K562 (cell line): ENCODE results near the gene TMEM187. TPM values are rescaled to one million over a fixed set of nuclear protein-coding genes. Genes with fewer than 3 reads are reported as not detected.

Source experiments
- ASH1L ChIP-seq: fragments of 450-650 bp; IDR thresholded peaks from 2 replicates; pipeline ENCODE4 v1.6.1; 2018; ENCODE audit warnings: borderline replicate concordance, mild to moderate bottlenecking, low read depth; ENCODE audit not compliant: partially characterized antibody
- CBX1 ChIP-seq: sonication (generic); IDR thresholded peaks from 2 replicates; pipeline ENCODE4 v1.6.1; 2016; ENCODE audit warnings: antibody characterized with exemption, low read depth, mild to moderate bottlenecking
- DNMT1 ChIP-seq: fragments of 450-650 bp; IDR thresholded peaks from 2 replicates; pipeline ENCODE4 v1.6.1; 2016; ENCODE audit warnings: antibody characterized with exemption, mild to moderate bottlenecking
- L3MBTL2 ChIP-seq: fragments of 450-650 bp; IDR thresholded peaks from 2 replicates; pipeline ENCODE4 v1.6.1; 2016; ENCODE audit warnings: mild to moderate bottlenecking, moderate library complexity
- PCBP1 ChIP-seq: fragments of 200-400 bp; formaldehyde crosslinking; IDR thresholded peaks from 2 replicates; pipeline ENCODE4 v1.6.1; 2018; ENCODE audit warnings: mild to moderate bottlenecking, low read depth, low read length; ENCODE audit not compliant: poor library complexity, severe bottlenecking
- RAD21 ChIP-seq, 2 experiments: fragments of 250-450 bp in 1 of 2; fragments of 450-650 bp in 1 of 2; sonication (Bioruptor Pico) in 1 of 2; formaldehyde crosslinking in 1 of 2; IDR thresholded peaks in 1 of 2; conservative IDR thresholded peaks in 1 of 2; 2 replicates each; pipeline versions ENCODE4 v1.4.0 to v1.8.0; 2020 to 2022; ENCODE audit warnings: mild to moderate bottlenecking in 2 of 2, moderate library complexity in 1 of 2
- RNF2 ChIP-seq: sonication (generic); IDR thresholded peaks from 2 replicates; pipeline ENCODE4 v1.6.1; 2016
- SUPT5H ChIP-seq: fragments of 450-650 bp; IDR thresholded peaks from 2 replicates; pipeline ENCODE4 v1.6.1; 2016
- YY1 ChIP-seq, 3 experiments: IDR thresholded peaks; 2 replicates each; pipeline ENCODE4 v1.6.1; 2011; ENCODE audit warnings: low read length in 2 of 3, mild to moderate bottlenecking in 2 of 3, moderate library complexity in 2 of 3, borderline replicate concordance in 1 of 3, control low read depth in 1 of 3, low read depth in 1 of 3; ENCODE audit not compliant: insufficient read depth in 3 of 3, insufficient replicate concordance in 2 of 3, control insufficient read depth in 1 of 3, insufficient read length in 1 of 3; ENCODE audit errors: extremely low read depth in 1 of 3
- ZNF165 ChIP-seq: fragments of 250-450 bp; sonication (Bioruptor Pico); IDR thresholded peaks from 2 replicates; pipeline ENCODE4 v1.4.0; 2020; ENCODE audit warnings: borderline replicate concordance
- polyA plus RNA-seq, 8 experiments: library from polyadenylated mRNA; depleted of rRNA in 4 of 8; stranded (reverse) in 5 of 8; unstranded in 3 of 8; fragments of >200 nt; fragmentation: Nextera tagmentation in 2 of 8; fragmentation: Illumina TruSeq in 1 of 8; extraction: Ambion mirVana in 2 of 8; extraction: Trizol in 1 of 8; gene quantifications; 2 replicates each; pipeline versions ENCODE4 v1.2.1 to v1.2.3, GENCODE V29; 2011 to 2014; ENCODE audit warnings: inconsistent platforms in 1 of 8, missing spikeins in 1 of 8
- total RNA-seq, 7 experiments: library from RNA; depleted of rRNA in 6 of 7; stranded (reverse); fragments of >200 nt in 6 of 7; fragmentation: Illumina TruSeq in 2 of 7; extraction: Trizol in 2 of 7; gene quantifications; 2 replicates each; pipeline versions ENCODE4 v1.2.1 to v1.2.3, GENCODE V29; 2011 to 2021; ENCODE audit warnings: low replicate concordance in 1 of 7
- TF ChIP-seq, protein P1 (sequence below): fragments of 250-450 bp; sonication (Bioruptor Pico); IDR thresholded peaks from 2 replicates; pipeline ENCODE4 v1.5.0; 2020; ENCODE audit warnings: mild to moderate bottlenecking
- TF ChIP-seq, protein P2 (sequence below): sonication (generic); formaldehyde crosslinking; IDR thresholded peaks from 2 replicates; pipeline ENCODE4 v1.8.0; 2022; ENCODE audit warnings: missing genetic modification reagents, mild to moderate bottlenecking, borderline replicate concordance
- TF ChIP-seq, protein P3 (sequence below), 2 experiments: fragments of 450-650 bp; formaldehyde crosslinking in 1 of 2; IDR thresholded peaks; 2 replicates each; pipeline versions ENCODE4 v1.4.0 to v1.6.1; 2014 to 2020; ENCODE audit warnings: mild to moderate bottlenecking in 2 of 2, borderline replicate concordance in 1 of 2, low read depth in 1 of 2
- TF ChIP-seq, protein P4 (sequence below): sonication (generic); IDR thresholded peaks from 2 replicates; pipeline ENCODE4 v1.6.1; 2016

TMEM187 gene
- total and polyA plus RNA-seq, 9 of the 15 experiments (the other 6 are each of a cell fraction or from before 2014, with no cell fraction given), result 0.13 to 6.4 (median 1.6) TPM

DNA sequence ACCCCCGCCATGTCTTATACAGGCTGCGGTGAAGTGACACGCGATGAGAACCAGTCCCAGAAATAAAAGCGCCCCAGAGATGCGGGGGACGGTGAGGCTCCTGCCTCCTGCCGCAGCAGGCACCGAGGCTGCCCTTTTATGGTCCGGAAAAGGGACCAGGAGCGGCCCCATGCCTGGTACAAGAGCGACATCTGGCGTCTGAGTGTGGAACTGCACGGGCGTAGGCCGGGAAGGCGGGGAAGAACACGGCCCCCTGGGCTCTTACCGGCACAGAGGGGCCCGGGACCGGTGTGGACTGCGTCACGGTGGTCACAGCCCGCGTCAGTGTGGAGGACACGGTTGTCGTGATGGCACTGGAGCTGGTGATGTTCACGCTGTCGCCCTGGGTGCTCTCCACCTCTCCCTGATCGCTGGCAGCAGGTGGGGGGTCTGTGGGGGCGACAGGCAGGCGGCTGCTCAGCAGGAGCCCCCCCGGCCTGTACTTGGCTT, 19.2 kb upstream of the TMEM187 start (continued):
- TF ChIP-seq ASH1L (no peak), DNMT1 (no peak), L3MBTL2 (no peak), ZNF165 (no peak), RAD21 (CRISPR knock-in tag; conservative IDR thresholded peaks at IDR 0.05 in 1 of 2, IDR thresholded peaks at IDR 0.05 in 1 of 2) (peak; percentile 70 to 76), CBX1 (no peak), SUPT5H (peak; percentile 48), RNF2 (no peak), PCBP1 (peak; percentile 17), YY1 (IDR thresholded peaks at IDR 0.05; ENCODE audit: borderline replicate concordance in 1 of 3, control insufficient read depth in 1 of 3, extremely low read depth in 1 of 3, insufficient read depth in 3 of 3, insufficient read length in 1 of 3, insufficient replicate concordance in 2 of 3, low read depth in 1 of 3, low read length in 2 of 3) (peak in 1 of 3 experiments; percentile 47)
- TF ChIP-seq, protein P1, sequence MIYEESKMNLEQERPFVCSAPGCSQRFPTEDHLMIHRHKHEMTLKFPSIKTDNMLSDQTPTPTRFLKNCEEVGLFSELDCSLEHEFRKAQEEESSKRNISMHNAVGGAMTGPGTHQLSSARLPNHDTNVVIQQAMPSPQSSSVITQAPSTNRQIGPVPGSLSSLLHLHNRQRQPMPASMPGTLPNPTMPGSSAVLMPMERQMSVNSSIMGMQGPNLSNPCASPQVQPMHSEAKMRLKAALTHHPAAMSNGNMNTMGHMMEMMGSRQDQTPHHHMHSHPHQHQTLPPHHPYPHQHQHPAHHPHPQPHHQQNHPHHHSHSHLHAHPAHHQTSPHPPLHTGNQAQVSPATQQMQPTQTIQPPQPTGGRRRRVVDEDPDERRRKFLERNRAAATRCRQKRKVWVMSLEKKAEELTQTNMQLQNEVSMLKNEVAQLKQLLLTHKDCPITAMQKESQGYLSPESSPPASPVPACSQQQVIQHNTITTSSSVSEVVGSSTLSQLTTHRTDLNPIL, result no peak
- TF ChIP-seq, protein P2, sequence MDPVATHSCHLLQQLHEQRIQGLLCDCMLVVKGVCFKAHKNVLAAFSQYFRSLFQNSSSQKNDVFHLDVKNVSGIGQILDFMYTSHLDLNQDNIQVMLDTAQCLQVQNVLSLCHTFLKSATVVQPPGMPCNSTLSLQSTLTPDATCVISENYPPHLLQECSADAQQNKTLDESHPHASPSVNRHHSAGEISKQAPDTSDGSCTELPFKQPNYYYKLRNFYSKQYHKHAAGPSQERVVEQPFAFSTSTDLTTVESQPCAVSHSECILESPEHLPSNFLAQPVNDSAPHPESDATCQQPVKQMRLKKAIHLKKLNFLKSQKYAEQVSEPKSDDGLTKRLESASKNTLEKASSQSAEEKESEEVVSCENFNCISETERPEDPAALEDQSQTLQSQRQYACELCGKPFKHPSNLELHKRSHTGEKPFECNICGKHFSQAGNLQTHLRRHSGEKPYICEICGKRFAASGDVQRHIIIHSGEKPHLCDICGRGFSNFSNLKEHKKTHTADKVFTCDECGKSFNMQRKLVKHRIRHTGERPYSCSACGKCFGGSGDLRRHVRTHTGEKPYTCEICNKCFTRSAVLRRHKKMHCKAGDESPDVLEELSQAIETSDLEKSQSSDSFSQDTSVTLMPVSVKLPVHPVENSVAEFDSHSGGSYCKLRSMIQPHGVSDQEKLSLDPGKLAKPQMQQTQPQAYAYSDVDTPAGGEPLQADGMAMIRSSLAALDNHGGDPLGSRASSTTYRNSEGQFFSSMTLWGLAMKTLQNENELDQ (CRISPR knock-in tag), result no peak
- TF ChIP-seq, protein P3, sequence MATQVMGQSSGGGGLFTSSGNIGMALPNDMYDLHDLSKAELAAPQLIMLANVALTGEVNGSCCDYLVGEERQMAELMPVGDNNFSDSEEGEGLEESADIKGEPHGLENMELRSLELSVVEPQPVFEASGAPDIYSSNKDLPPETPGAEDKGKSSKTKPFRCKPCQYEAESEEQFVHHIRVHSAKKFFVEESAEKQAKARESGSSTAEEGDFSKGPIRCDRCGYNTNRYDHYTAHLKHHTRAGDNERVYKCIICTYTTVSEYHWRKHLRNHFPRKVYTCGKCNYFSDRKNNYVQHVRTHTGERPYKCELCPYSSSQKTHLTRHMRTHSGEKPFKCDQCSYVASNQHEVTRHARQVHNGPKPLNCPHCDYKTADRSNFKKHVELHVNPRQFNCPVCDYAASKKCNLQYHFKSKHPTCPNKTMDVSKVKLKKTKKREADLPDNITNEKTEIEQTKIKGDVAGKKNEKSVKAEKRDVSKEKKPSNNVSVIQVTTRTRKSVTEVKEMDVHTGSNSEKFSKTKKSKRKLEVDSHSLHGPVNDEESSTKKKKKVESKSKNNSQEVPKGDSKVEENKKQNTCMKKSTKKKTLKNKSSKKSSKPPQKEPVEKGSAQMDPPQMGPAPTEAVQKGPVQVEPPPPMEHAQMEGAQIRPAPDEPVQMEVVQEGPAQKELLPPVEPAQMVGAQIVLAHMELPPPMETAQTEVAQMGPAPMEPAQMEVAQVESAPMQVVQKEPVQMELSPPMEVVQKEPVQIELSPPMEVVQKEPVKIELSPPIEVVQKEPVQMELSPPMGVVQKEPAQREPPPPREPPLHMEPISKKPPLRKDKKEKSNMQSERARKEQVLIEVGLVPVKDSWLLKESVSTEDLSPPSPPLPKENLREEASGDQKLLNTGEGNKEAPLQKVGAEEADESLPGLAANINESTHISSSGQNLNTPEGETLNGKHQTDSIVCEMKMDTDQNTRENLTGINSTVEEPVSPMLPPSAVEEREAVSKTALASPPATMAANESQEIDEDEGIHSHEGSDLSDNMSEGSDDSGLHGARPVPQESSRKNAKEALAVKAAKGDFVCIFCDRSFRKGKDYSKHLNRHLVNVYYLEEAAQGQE (IDR thresholded peaks at IDR 0.05; ENCODE audit: borderline replicate concordance), result peak; percentile 67
- TF ChIP-seq, protein P3 (CRISPR knock-in tag; IDR thresholded peaks at IDR 0.05; ENCODE audit: low read depth), result no peak
- TF ChIP-seq, protein P4, sequence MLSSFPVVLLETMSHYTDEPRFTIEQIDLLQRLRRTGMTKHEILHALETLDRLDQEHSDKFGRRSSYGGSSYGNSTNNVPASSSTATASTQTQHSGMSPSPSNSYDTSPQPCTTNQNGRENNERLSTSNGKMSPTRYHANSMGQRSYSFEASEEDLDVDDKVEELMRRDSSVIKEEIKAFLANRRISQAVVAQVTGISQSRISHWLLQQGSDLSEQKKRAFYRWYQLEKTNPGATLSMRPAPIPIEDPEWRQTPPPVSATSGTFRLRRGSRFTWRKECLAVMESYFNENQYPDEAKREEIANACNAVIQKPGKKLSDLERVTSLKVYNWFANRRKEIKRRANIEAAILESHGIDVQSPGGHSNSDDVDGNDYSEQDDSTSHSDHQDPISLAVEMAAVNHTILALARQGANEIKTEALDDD, result no peak
